H9 (cell line): ENCODE results near the gene SGTA. TPM values are rescaled to one million over a fixed set of nuclear protein-coding genes. Genes with fewer than 3 reads are reported as not detected.

ENCODE experiments used
- DNase-seq: peaks from one replicate; pipeline ENCODE4 v3.0.0-alpha.2; 2017
- H2AFZ ChIP-seq: one replicate; pipeline ENCODE4 v1.6.1; 2013; ENCODE audit warnings: mild to moderate bottlenecking, low read length, control low read depth, moderate library complexity
- H2AK5ac ChIP-seq: 2 replicates; pipeline ENCODE4 v1.6.1; 2013; ENCODE audit warnings: low read length, control low read depth, mixed read lengths; ENCODE audit not compliant: insufficient read length
- H2BK120ac ChIP-seq: one replicate; pipeline ENCODE4 v1.6.1; 2013; ENCODE audit warnings: low read depth, mild to moderate bottlenecking, low read length, control low read depth, inconsistent platforms; ENCODE audit not compliant: poor library complexity, severe bottlenecking
- H2BK12ac ChIP-seq: 2 replicates; pipeline ENCODE4 v1.6.1; 2013; ENCODE audit warnings: low read length, control low read depth, mixed read lengths, low read depth; ENCODE audit not compliant: insufficient read length
- H2BK15ac ChIP-seq: 2 replicates; pipeline ENCODE4 v1.6.1; 2013; ENCODE audit warnings: low read depth, low read length, control low read depth
- H2BK20ac ChIP-seq: one replicate; pipeline ENCODE4 v1.6.1; 2013; ENCODE audit warnings: low read depth, mild to moderate bottlenecking, low read length, control low read depth, inconsistent platforms; ENCODE audit not compliant: poor library complexity, severe bottlenecking
- H2BK5ac ChIP-seq: 2 replicates; pipeline ENCODE4 v1.6.1; 2013; ENCODE audit warnings: low read length, control low read depth, mixed read lengths; ENCODE audit not compliant: insufficient read length
- H3K14ac ChIP-seq: 2 replicates; pipeline ENCODE4 v1.6.1; 2013; ENCODE audit warnings: low read length, control low read depth; ENCODE audit not compliant: insufficient read depth
- H3K18ac ChIP-seq: 2 replicates; pipeline ENCODE4 v1.6.1; 2013; ENCODE audit warnings: low read depth, mild to moderate bottlenecking, mixed read lengths, low read length, control low read depth; ENCODE audit not compliant: insufficient read length
- H3K23ac ChIP-seq: 2 replicates; pipeline ENCODE4 v1.6.1; 2013; ENCODE audit warnings: low read length, control low read depth, mixed read lengths, low read depth; ENCODE audit not compliant: insufficient read length
- H3K23me2 ChIP-seq: 2 replicates; pipeline ENCODE4 v1.6.1; 2013; ENCODE audit warnings: low read depth, mild to moderate bottlenecking, mixed read lengths, low read length, control low read depth; ENCODE audit not compliant: insufficient read length, poor library complexity, severe bottlenecking
- H3K27ac ChIP-seq: 2 replicates; pipeline ENCODE4 v1.5.1; 2013; ENCODE audit warnings: low read length, control low read depth, mixed read lengths, low read depth; ENCODE audit not compliant: insufficient read length
- H3K27me3 ChIP-seq: 2 replicates; pipeline ENCODE4 v1.6.1; 2013; ENCODE audit warnings: low read length, control low read depth, inconsistent platforms; ENCODE audit not compliant: insufficient read depth
- H3K4ac ChIP-seq: 2 replicates; pipeline ENCODE4 v1.6.1; 2013; ENCODE audit warnings: low read depth, mild to moderate bottlenecking, control low read depth, inconsistent platforms, low read length, moderate library complexity
- H3K4me1 ChIP-seq: 2 replicates; pipeline ENCODE4 v1.6.1; 2013; ENCODE audit warnings: low read length, control low read depth, inconsistent platforms; ENCODE audit not compliant: insufficient read depth
- H3K4me2 ChIP-seq: 2 replicates; pipeline ENCODE4 v1.6.1; 2013; ENCODE audit warnings: low read length, control low read depth, mixed read lengths; ENCODE audit not compliant: insufficient read length, insufficient read depth
- H3K56ac ChIP-seq: 2 replicates; pipeline ENCODE4 v1.6.1; 2013; ENCODE audit warnings: low read depth, mild to moderate bottlenecking, mixed read lengths, low read length, control low read depth; ENCODE audit not compliant: insufficient read length
- H3K79me1 ChIP-seq: 2 replicates; pipeline ENCODE4 v1.6.1; 2013; ENCODE audit warnings: low read depth, mild to moderate bottlenecking, moderate library complexity, low read length, control low read depth, inconsistent platforms; ENCODE audit not compliant: insufficient read depth, poor library complexity, severe bottlenecking
- H3K79me2 ChIP-seq: 2 replicates; pipeline ENCODE4 v1.6.1; 2013; ENCODE audit warnings: low read length, control low read depth, inconsistent platforms; ENCODE audit not compliant: insufficient read depth
- H3K9ac ChIP-seq: 2 replicates; pipeline ENCODE4 v1.6.1; 2013; ENCODE audit warnings: low read length, control low read depth, mixed read lengths; ENCODE audit not compliant: insufficient read length; ENCODE audit errors: extremely low read depth
- H3K9me3 ChIP-seq: one replicate; pipeline ENCODE4 v1.6.1; 2013; ENCODE audit warnings: low read depth, low read length, inconsistent platforms; ENCODE audit not compliant: control insufficient read depth
- H3T11ph ChIP-seq: one replicate; pipeline ENCODE4 v1.6.1; 2013; ENCODE audit warnings: mild to moderate bottlenecking, low read length, control low read depth, inconsistent platforms
- H4K20me1 ChIP-seq: one replicate; pipeline ENCODE4 v1.6.1; 2013; ENCODE audit not compliant: control insufficient read depth, insufficient read length, insufficient read depth
- H4K5ac ChIP-seq: 2 replicates; pipeline ENCODE4 v1.6.1; 2013; ENCODE audit warnings: low read depth, mild to moderate bottlenecking, mixed read lengths, low read length, control low read depth; ENCODE audit not compliant: insufficient read length
- H4K8ac ChIP-seq: replicated peaks from 2 replicates; pipeline ENCODE4 v1.6.1; 2013; ENCODE audit warnings: low read length, control low read depth, mixed read lengths, low read depth; ENCODE audit not compliant: insufficient read length
- H4K91ac ChIP-seq: 2 replicates; pipeline ENCODE4 v1.6.1; 2013; ENCODE audit warnings: low read depth, mild to moderate bottlenecking, moderate library complexity, mixed read lengths, low read length, control low read depth; ENCODE audit not compliant: insufficient read length
- H3K27ac Mint-ChIP-seq, 3 experiments: 2 replicates in 2 of 3; 3 replicates in 1 of 3; pipeline ENCODE4 v1.8.0; 2020 to 2021; ENCODE audit warnings: mixed read lengths in 3 of 3, mild to moderate bottlenecking in 1 of 3, moderate library complexity in 1 of 3
- H3K27me3 Mint-ChIP-seq: 2 replicates; pipeline ENCODE4 v1.8.0; 2021; ENCODE audit warnings: low read depth, mild to moderate bottlenecking, moderate library complexity, mixed read lengths
- H3K36me3 Mint-ChIP-seq, 3 experiments: 2 replicates in 2 of 3; 3 replicates in 1 of 3; pipeline ENCODE4 v1.8.0; 2020 to 2021; ENCODE audit warnings: low read depth in 3 of 3, mixed read lengths in 3 of 3; ENCODE audit not compliant: insufficient read depth in 1 of 3
- H3K4me1 Mint-ChIP-seq, 2 experiments: 2 replicates each; pipeline ENCODE4 v1.8.0; 2020; ENCODE audit warnings: mixed read lengths in 2 of 2
- H3K4me3 Mint-ChIP-seq, 2 experiments: 2 replicates in 1 of 2; 3 replicates in 1 of 2; pipeline ENCODE4 v1.8.0; 2020 to 2021; ENCODE audit warnings: mild to moderate bottlenecking in 2 of 2, mixed read lengths in 2 of 2, moderate library complexity in 1 of 2
- H3K9me3 Mint-ChIP-seq, 2 experiments: 2 replicates in 1 of 2; 3 replicates in 1 of 2; pipeline ENCODE4 v1.8.0; 2020; ENCODE audit warnings: mild to moderate bottlenecking in 2 of 2, mixed read lengths in 2 of 2, moderate library complexity in 1 of 2
- CTCF ChIP-seq: fragments of 200-600 bp; sonication (generic); conservative IDR thresholded peaks from 3 replicates; pipeline ENCODE4 v1.8.0; 2021; ENCODE audit warnings: antibody characterized with exemption, mild to moderate bottlenecking
- WGBS: extraction: QIAGEN DNeasy Blood & Tissue Kit; methylation state at CpG from one replicate; pipeline ENCODE4 v1.1.7; 2013; ENCODE audit warnings: missing lambda C conversion rate, low lambda C conversion rate, mixed read lengths; ENCODE audit not compliant: insufficient read length; ENCODE audit errors: extremely low coverage; 5-methylcytosine and 5-hydroxymethylcytosine counted together
- total RNA-seq: library from RNA; stranded (reverse); gene quantifications from 2 replicates; pipeline ENCODE4 v1.2.1, GENCODE V29; 2021

Gene SGTA
- total RNA-seq, 1 experiment from 2014 or later, result 102 TPM

- Histone ChIP-seq H3K27ac (no peak overlapping the region), H3K9me3 (peaks cover 14% of the 10 kb centered on the region), H2BK5ac (no peak overlapping the region), H2BK120ac (no peak overlapping the region), H3K27me3 (no peaks in the 10 kb centered on the region), H3K4me2 (no peak overlapping the region), H3K4ac (no peak overlapping the region), H3K79me1 (no peaks in the 10 kb centered on the region), H2BK12ac (no peak overlapping the region), H3K23me2 (no peaks in the 10 kb centered on the region), H3K14ac (no peak overlapping the region), H2AFZ (no peak overlapping the region), H3T11ph (no peak overlapping the region), H3K4me1 (no peaks in the 10 kb centered on the region), H2AK5ac (no peak overlapping the region), H3K56ac (no peak overlapping the region), H4K8ac (no peak overlapping the region), H3K9ac (no peak overlapping the region), H4K20me1 (no peaks in the 10 kb centered on the region), H2BK15ac (no peak overlapping the region), H3K23ac (no peak overlapping the region), H3K18ac (no peak overlapping the region), H3K79me2 (no peaks in the 10 kb centered on the region), H2BK20ac (no peak overlapping the region), H4K91ac (no peak overlapping the region), H4K5ac (no peak overlapping the region)
- no peak for DNase-seq
- TF ChIP-seq CTCF, result no peak
- no peaks in the 10 kb centered on the region for H3K4me1 Mint-ChIP-seq
- no peak overlapping the region for H3K27ac Mint-ChIP-seq
- no peak overlapping the region for H3K4me3 Mint-ChIP-seq
- H3K36me3 Mint-ChIP-seq, result peaks cover 54 to 67% (median 58%) of the 10 kb centered on the region in 3 experiments
- H3K9me3 Mint-ChIP-seq, result peaks cover 43 to 57% of the 10 kb centered on the region in 2 experiments
- H3K27me3 Mint-ChIP-seq, result no peaks in the 10 kb centered on the region; the same call in 1 of the 2 replicates
- no CpG with 5 or more reads among the region's 2 CpGs for WGBS
Observed at GRCh38 chr19:2827022-2827421, 43.9 kb upstream of the SGTA start.
